OCI-LY7 (cell line): Measurements from ENCODE around the gene AIMP1. TPM values are rescaled to one million over a fixed set of nuclear protein-coding genes. Genes with fewer than 3 reads are reported as not detected.
A peak's percentile ranks its signal among the peaks of the same experiment; 100 is the strongest.
"Not testable (repeated sequence)": the region's sequence is repeated elsewhere in the genome, so short reads cannot be mapped to it uniquely, and the experiment has no call there.

Source experiments
- BruUV-seq: library from RNA; stranded (reverse); fragments of 400-500 nt; replicated peaks from 2 replicates; lab custom pipeline; 2021; lab: Mats Ljungman, UMichigan
- CTCF ChIA-PET: fragments of 300-600 bp; sonication (Branson Sonifier 250); formaldehyde crosslinking; loops from one replicate; lab custom pipeline; 2022; ENCODE audit warnings: antibody characterized with exemption; ENCODE audit not compliant: unreplicated experiment; lab: Charles Lee
- POLR2A ChIA-PET: fragments of 300-600 bp; sonication (Branson Sonifier 250); formaldehyde crosslinking; loops from one replicate; lab custom pipeline; 2022; ENCODE audit warnings: antibody characterized with exemption; lab: Charles Lee
- DNase-seq: peaks from one replicate; pipeline ENCODE4 v3.0.0-alpha.2; 2015; ENCODE audit warnings: low spot score
- H2AFZ ChIP-seq: fragments of 200-600 bp; sonication (generic), shearing (Covaris generic); 2 replicates; pipeline ENCODE4 v1.6.1; 2014; ENCODE audit warnings: mild to moderate bottlenecking, antibody characterized with exemption, low read length, moderate library complexity
- H3K27ac ChIP-seq: fragments of 200-600 bp; sonication (generic); 2 replicates; pipeline ENCODE4 v1.5.1; 2014; ENCODE audit warnings: mixed run types, low read depth, mild to moderate bottlenecking, moderate library complexity, low read length, inconsistent platforms; ENCODE audit not compliant: poor library complexity, severe bottlenecking
- H3K36me3 ChIP-seq: fragments of 200-600 bp; sonication (generic); 2 replicates; pipeline ENCODE4 v1.6.1; 2014; ENCODE audit warnings: mild to moderate bottlenecking, antibody characterized with exemption, low read length, moderate library complexity, mixed read lengths; ENCODE audit not compliant: insufficient read depth
- H3K4me1 ChIP-seq: fragments of 200-600 bp; sonication (generic); 2 replicates; pipeline ENCODE4 v1.5.1; 2014; ENCODE audit warnings: mild to moderate bottlenecking, low read length; ENCODE audit not compliant: insufficient read depth, poor library complexity, severe bottlenecking
- H3K4me2 ChIP-seq: fragments of 200-600 bp; sonication (generic); 2 replicates; pipeline ENCODE4 v1.6.1; 2014; ENCODE audit warnings: mild to moderate bottlenecking, low read length
- H3K4me3 ChIP-seq: fragments of 200-600 bp; sonication (generic); 2 replicates; pipeline ENCODE4 v1.5.1; 2014; ENCODE audit warnings: mild to moderate bottlenecking, low read depth, low read length; ENCODE audit not compliant: poor library complexity, severe bottlenecking
- H3K79me2 ChIP-seq: fragments of 200-600 bp; sonication (generic); 2 replicates; pipeline ENCODE4 v1.6.1; 2016; ENCODE audit warnings: low read depth, mild to moderate bottlenecking, low read length, moderate library complexity, mixed read lengths; ENCODE audit not compliant: insufficient read depth
- H3K9me2 ChIP-seq: fragments of 200-600 bp; sonication (generic); 2 replicates; pipeline ENCODE4 v1.6.1; 2016; ENCODE audit warnings: mild to moderate bottlenecking, low read length, mixed read lengths; ENCODE audit not compliant: insufficient read depth
- H3K9me3 ChIP-seq: fragments of 200-600 bp; sonication (generic); 2 replicates; pipeline ENCODE4 v1.6.1; 2014; ENCODE audit warnings: mild to moderate bottlenecking, mixed run types, low read length, mixed read lengths
- H4K20me1 ChIP-seq: fragments of 200-600 bp; sonication (generic); 2 replicates; pipeline ENCODE4 v1.6.1; 2014; ENCODE audit warnings: mild to moderate bottlenecking, antibody characterized with exemption, low read length, moderate library complexity, mixed read lengths; ENCODE audit not compliant: insufficient read depth
- CTCF ChIP-seq: fragments of 200-600 bp; sonication (generic); conservative IDR thresholded peaks from 2 replicates; pipeline ENCODE4 v1.5.1; 2014; ENCODE audit warnings: mild to moderate bottlenecking, antibody characterized with exemption, low read length, moderate library complexity, mixed read lengths
- EZH2phosphoT487 ChIP-seq: fragments of 200-600 bp; sonication (generic); IDR thresholded peaks from 2 replicates; pipeline ENCODE4 v1.6.1; 2018; ENCODE audit warnings: low read depth, borderline replicate concordance, mild to moderate bottlenecking, mixed run types, antibody characterized with exemption, low read length, moderate library complexity, mixed read lengths
- intact Hi-C: fragments of 100-400 bp; cut with micrococcal nuclease; formaldehyde crosslinking; loops from one replicate; pipeline ENCODE4 v1.10.0; 2022; ENCODE audit not compliant: unreplicated experiment
- total RNA-seq, 2 experiments: library from RNA; depleted of rRNA in 1 of 2; stranded (reverse); fragments of >200 nt in 1 of 2; shearing (Covaris generic) in 1 of 2; gene quantifications; 2 replicates each; pipeline ENCODE4 v1.2.3, GENCODE V29; 2014 to 2022

Gene AIMP1
- total RNA-seq, 2 experiments from 2014 or later = 17.4 to 51.7 TPM

GRCh38 chr4:106317815-106318214 is 1.5 kb downstream of the AIMP1 start:
- Histone ChIP-seq H2AFZ (no peak overlapping the region), H3K36me3 (peaks cover 23% of the 10 kb centered on the region), H3K79me2 (peaks cover 76% of the 10 kb centered on the region), H3K9me3 (peaks cover 6% of the 10 kb centered on the region; the same call in 1 of the 2 replicates), H3K4me2 (peak overlapping the region; percentile 92), H4K20me1 (peaks cover 9% of the 10 kb centered on the region; the same call in 1 of the 2 replicates), H3K4me3 (peak overlapping the region; percentile 92), H3K4me1 (peaks cover 24% of the 10 kb centered on the region), H3K9me2 (no peaks in the 10 kb centered on the region), H3K27ac (no peak overlapping the region)
- CTCF ChIA-PET = no interaction called here
- BruUV-seq = no TSS peak
- intact Hi-C loops = loop anchor here (5.0 to 10.0 kb wide), 4 partner anchors 603 to 1617 kb away; partner anchors contain the start of genes CYP2U1, PAPSS1 and PPA2
- POLR2A ChIA-PET = no interaction called here
- no peak for DNase-seq
- TF ChIP-seq CTCF = no peak

GRCh38 chr4:106318511-106318910 is 2.2 kb downstream of the AIMP1 start:
- Histone ChIP-seq H3K4me1 (peaks cover 24% of the 10 kb centered on the region), H3K79me2 (peaks cover 80% of the 10 kb centered on the region), H3K9me2 (no peaks in the 10 kb centered on the region), H3K4me2 (peak overlapping the region; percentile 92), H3K36me3 (peaks cover 23% of the 10 kb centered on the region), H3K27ac (no peak overlapping the region), H3K9me3 (peaks cover 6% of the 10 kb centered on the region; the same call in 1 of the 2 replicates), H4K20me1 (0 out of 2 replicates have a peak, but pooled peaks cover 6% of the 10 kb centered on the region), H3K4me3 (no peak overlapping the region), H2AFZ (no peak overlapping the region)
- BruUV-seq = no TSS peak
- no peak for DNase-seq
- intact Hi-C loops = loop anchor here (5.0 to 10.0 kb wide), 4 partner anchors 604 to 1616 kb away; partner anchors contain the start of genes CYP2U1, PAPSS1 and PPA2
- POLR2A ChIA-PET = interaction anchor here (0.6 to 0.7 kb wide), 2 partner anchors 10 to 12 kb away, joined by 3 read pairs; no protein-coding TSS in a partner anchor
- CTCF ChIA-PET = no interaction called here
- no peak for TF ChIP-seq CTCF
- TF ChIP-seq EZH2phosphoT487 = no peak

GRCh38 chr4:106320235-106320634 is 3.9 kb downstream of the AIMP1 start:
- no peak for DNase-seq
- Histone ChIP-seq H4K20me1 (0 out of 2 replicates have a peak, but pooled peaks cover 11% of the 10 kb centered on the region), H3K9me2 (no peaks in the 10 kb centered on the region), H3K4me3 (no peak overlapping the region), H3K9me3 (peaks cover 6% of the 10 kb centered on the region; the same call in 1 of the 2 replicates), H2AFZ (no peak overlapping the region), H3K4me2 (no peak overlapping the region), H3K36me3 (peaks cover 32% of the 10 kb centered on the region), H3K79me2 (peaks cover 76% of the 10 kb centered on the region), H3K4me1 (peaks cover 16% of the 10 kb centered on the region), H3K27ac (no peak overlapping the region)
- ChIA-PET CTCF (interaction anchor here (1.0 kb wide), 1 partner anchor 8 kb away, joined by 3 read pairs; no protein-coding TSS in a partner anchor), POLR2A (interaction anchor here (0.6 to 1.4 kb wide), 3 partner anchors 8 to 1005 kb away, joined by 3 to 4 read pairs (median 4); no protein-coding TSS in a partner anchor)
- intact Hi-C loops = no loop called here
- no TSS peak for BruUV-seq
- TF ChIP-seq EZH2phosphoT487 (no peak), CTCF (no peak)

GRCh38 chr4:106321168-106321567 is 4.8 kb downstream of the AIMP1 start:
- peaks cover 35% of the 10 kb centered on the region for H3K36me3 ChIP-seq
- BruUV-seq, H2AFZ ChIP-seq, CTCF ChIA-PET, POLR2A ChIA-PET, intact Hi-C loops, H3K9me3 ChIP-seq, DNase-seq, H3K9me2 ChIP-seq, H3K4me3 ChIP-seq, H3K27ac ChIP-seq, H3K4me2 ChIP-seq: not testable (repeated sequence)
- H3K4me1 ChIP-seq = peaks cover 16% of the 10 kb centered on the region
- peaks cover 70% of the 10 kb centered on the region for H3K79me2 ChIP-seq
- 0 out of 2 replicates have a peak, but pooled peaks cover 11% of the 10 kb centered on the region for H4K20me1 ChIP-seq
